ENCODE data around the gene ADAMTS17. TPM values are rescaled to one million over a fixed set of nuclear protein-coding genes. Genes with fewer than 3 reads are reported as not detected.

The ADAMTS17 gene
- total RNA-seq, 1 donor from 2014 or later = 4.8 TPM

GRCh38 chr15:100261302-100262240 is 80.2 kb downstream of the ADAMTS17 start:
- no peaks in the 10 kb centered on the region for H3K9me3 Mint-ChIP-seq (ENCODE audit: unreplicated experiment)
- no peak overlapping the region for H3K4me3 Mint-ChIP-seq (ENCODE audit: unreplicated experiment)
- no peak for TF ChIP-seq CTCF (IDR thresholded peaks at IDR 0.05; ENCODE audit: unreplicated experiment)
- H3K4me1 Mint-ChIP-seq (ENCODE audit: unreplicated experiment) = no peaks in the 10 kb centered on the region
- no peak overlapping the region for H3K27ac Mint-ChIP-seq (ENCODE audit: unreplicated experiment)
- no peak for DNase-seq (ENCODE audit: low spot score)
- no peaks in the 10 kb centered on the region for H3K27me3 Mint-ChIP-seq (ENCODE audit: unreplicated experiment)
- peaks cover 8% of the 10 kb centered on the region for H3K36me3 Mint-ChIP-seq (ENCODE audit: low read depth, unreplicated experiment)

GRCh38 chr15:100259266-100259665 is 82.5 kb downstream of the ADAMTS17 start:
- H3K27me3 Mint-ChIP-seq (ENCODE audit: unreplicated experiment) = peaks cover 3% of the 10 kb centered on the region
- H3K9me3 Mint-ChIP-seq (ENCODE audit: unreplicated experiment) = no peaks in the 10 kb centered on the region
- no peak overlapping the region for H3K4me3 Mint-ChIP-seq (ENCODE audit: unreplicated experiment)
- no peaks in the 10 kb centered on the region for H3K4me1 Mint-ChIP-seq (ENCODE audit: unreplicated experiment)
- no peak for DNase-seq (ENCODE audit: low spot score)
- TF ChIP-seq CTCF (IDR thresholded peaks at IDR 0.05; ENCODE audit: unreplicated experiment) = no peak
- no peak overlapping the region for H3K27ac Mint-ChIP-seq (ENCODE audit: unreplicated experiment)
- H3K36me3 Mint-ChIP-seq (ENCODE audit: low read depth, unreplicated experiment) = peaks cover 12% of the 10 kb centered on the region

- Mint-ChIP-seq H3K4me1 (ENCODE audit: unreplicated experiment) (peaks cover 4% of the 10 kb centered on the region), H3K36me3 (ENCODE audit: low read depth, unreplicated experiment) (peaks cover 12% of the 10 kb centered on the region), H3K27ac (ENCODE audit: unreplicated experiment) (no peak overlapping the region), H3K9me3 (ENCODE audit: unreplicated experiment) (no peaks in the 10 kb centered on the region), H3K4me3 (ENCODE audit: unreplicated experiment) (no peak overlapping the region), H3K27me3 (ENCODE audit: unreplicated experiment) (peaks cover 3% of the 10 kb centered on the region)
- DNase-seq (ENCODE audit: low spot score) = no peak
- TF ChIP-seq CTCF (IDR thresholded peaks at IDR 0.05; ENCODE audit: unreplicated experiment) = no peak
These were observed 84.7 kb downstream of the ADAMTS17 start for GRCh38 chr15:100256970-100257650.

GRCh38 chr15:100256101-100256969 is 85.4 kb downstream of the ADAMTS17 start:
- Mint-ChIP-seq H3K4me1 (ENCODE audit: unreplicated experiment) (peaks cover 4% of the 10 kb centered on the region), H3K4me3 (ENCODE audit: unreplicated experiment) (no peak overlapping the region), H3K9me3 (ENCODE audit: unreplicated experiment) (no peaks in the 10 kb centered on the region), H3K27ac (ENCODE audit: unreplicated experiment) (no peak overlapping the region), H3K27me3 (ENCODE audit: unreplicated experiment) (peaks cover 3% of the 10 kb centered on the region), H3K36me3 (ENCODE audit: low read depth, unreplicated experiment) (peaks cover 12% of the 10 kb centered on the region)
- no peak for DNase-seq (ENCODE audit: low spot score)
- TF ChIP-seq CTCF (IDR thresholded peaks at IDR 0.05; ENCODE audit: unreplicated experiment) = no peak
